ENCODE measurements around the gene CPEB4.

DNA sequence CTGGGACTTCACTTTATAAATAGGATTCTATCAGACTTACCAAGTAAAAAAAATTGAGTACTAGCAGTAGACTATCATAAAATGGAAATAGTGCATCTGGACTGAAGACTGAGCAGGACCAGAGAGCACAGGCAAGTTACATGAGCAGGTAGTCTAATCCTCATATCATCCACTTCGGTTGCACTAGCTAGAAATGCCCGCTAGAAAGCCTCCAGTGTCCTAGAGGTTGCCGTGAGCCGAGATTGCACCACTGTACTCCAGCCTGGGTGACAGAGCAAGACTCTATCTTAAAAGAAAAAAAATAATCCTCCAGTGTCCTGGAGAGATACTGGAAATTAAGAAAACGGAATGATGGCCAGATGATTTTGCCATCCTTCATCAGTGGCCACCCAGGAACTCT lies 120.8 kb downstream of the CPEB4 start:
- TF ChIP-seq POLR2AphosphoS5 (IDR thresholded peaks at IDR 0.05; ENCODE audit: borderline replicate concordance, low read depth, low read length) (no peak), EZH2 (IDR thresholded peaks at IDR 0.05) (no peak)
